Tibial artery (tissue), 4 donors: ENCODE results near the gene WDPCP.

Experiments used
- DNase-seq, 2 donors: peaks; one replicate each; pipeline ENCODE4 v3.0.0-alpha.2; 2019
- H3K27ac ChIP-seq, 2 donors: fragments of 200-600 bp; sonication (generic) in 1 of 2; 1 replicate in 1 of 2; 2 replicates in 1 of 2; pipeline ENCODE4 v1.5.1; 2018 to 2019; ENCODE audit warnings: mild to moderate bottlenecking in 1 of 2
- H3K27me3 ChIP-seq, 2 donors: fragments of 200-600 bp; sonication (generic) in 1 of 2; one replicate each; pipeline versions ENCODE4 v1.5.1 to v1.6.0; 2016 to 2019
- H3K36me3 ChIP-seq, 3 donors: fragments of 200-600 bp; sonication (generic) in 2 of 3; one replicate each; pipeline ENCODE4 v1.5.1; 2016 to 2019; ENCODE audit warnings: mild to moderate bottlenecking in 2 of 3
- H3K4me1 ChIP-seq, 4 donors: fragments of 200-600 bp; sonication (generic) in 2 of 4; 1 replicate in 3 of 4; 2 replicates in 1 of 4; pipeline ENCODE4 v1.5.1; 2016 to 2019
- H3K4me3 ChIP-seq, 2 donors: fragments of 200-600 bp; sonication (generic) in 1 of 2; 1 replicate in 1 of 2; 2 replicates in 1 of 2; pipeline ENCODE4 v1.5.1; 2018 to 2019; ENCODE audit warnings: mild to moderate bottlenecking in 2 of 2
- H3K9me3 ChIP-seq, 3 donors: fragments of 200-600 bp; sonication (generic) in 1 of 3; one replicate each; pipeline ENCODE4 v1.5.1; 2016 to 2019
- intact Hi-C: fragments of 100-400 bp; cut with DNase I; formaldehyde crosslinking; loops from one replicate; pipeline ENCODE4 v1.15.0; 2023; ENCODE audit warnings: low total_unique reads
- TF ChIP-seq, protein P1 (sequence below), 2 experiments: fragments of 200-600 bp in 1 of 2; fragments of 450-650 bp in 1 of 2; IDR thresholded peaks; one replicate each; pipeline ENCODE4 v1.5.1; 2017 to 2019; ENCODE audit warnings: antibody characterized with exemption in 2 of 2, mild to moderate bottlenecking in 1 of 2, moderate library complexity in 1 of 2

The WDPCP gene

DNA sequence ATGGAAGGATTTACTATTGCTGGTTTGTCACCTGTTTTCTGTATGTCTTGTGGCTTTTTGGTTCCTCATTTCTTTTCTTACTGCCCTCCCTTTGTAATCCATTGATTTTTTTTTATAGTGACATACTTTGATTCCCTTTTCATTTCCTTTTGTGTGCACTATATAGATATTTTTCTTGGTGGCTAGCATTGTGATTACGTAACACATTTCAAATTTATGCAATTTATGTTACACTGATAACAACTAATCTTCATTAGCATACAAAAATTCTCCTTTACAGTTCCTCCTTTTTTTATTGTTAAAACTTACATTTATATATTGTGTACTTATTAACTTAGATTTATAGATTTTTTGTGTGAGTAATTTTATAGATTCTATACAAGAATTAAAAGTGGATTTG, 457.1 kb downstream of the WDPCP start:
- TF ChIP-seq, protein P1, sequence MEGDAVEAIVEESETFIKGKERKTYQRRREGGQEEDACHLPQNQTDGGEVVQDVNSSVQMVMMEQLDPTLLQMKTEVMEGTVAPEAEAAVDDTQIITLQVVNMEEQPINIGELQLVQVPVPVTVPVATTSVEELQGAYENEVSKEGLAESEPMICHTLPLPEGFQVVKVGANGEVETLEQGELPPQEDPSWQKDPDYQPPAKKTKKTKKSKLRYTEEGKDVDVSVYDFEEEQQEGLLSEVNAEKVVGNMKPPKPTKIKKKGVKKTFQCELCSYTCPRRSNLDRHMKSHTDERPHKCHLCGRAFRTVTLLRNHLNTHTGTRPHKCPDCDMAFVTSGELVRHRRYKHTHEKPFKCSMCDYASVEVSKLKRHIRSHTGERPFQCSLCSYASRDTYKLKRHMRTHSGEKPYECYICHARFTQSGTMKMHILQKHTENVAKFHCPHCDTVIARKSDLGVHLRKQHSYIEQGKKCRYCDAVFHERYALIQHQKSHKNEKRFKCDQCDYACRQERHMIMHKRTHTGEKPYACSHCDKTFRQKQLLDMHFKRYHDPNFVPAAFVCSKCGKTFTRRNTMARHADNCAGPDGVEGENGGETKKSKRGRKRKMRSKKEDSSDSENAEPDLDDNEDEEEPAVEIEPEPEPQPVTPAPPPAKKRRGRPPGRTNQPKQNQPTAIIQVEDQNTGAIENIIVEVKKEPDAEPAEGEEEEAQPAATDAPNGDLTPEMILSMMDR (IDR thresholded peaks at IDR 0.05), result no peak
- Histone ChIP-seq H3K27ac (no peak overlapping the region), H3K9me3 (peaks cover 7 to 52% (median 21%) of the 10 kb centered on the region in 3 donors), H3K36me3 (peaks cover 0 to 11% (median 7%) of the 10 kb centered on the region in 3 donors), H3K27me3 (no peaks in the 10 kb centered on the region), H3K4me1 (no peaks in the 10 kb centered on the region), H3K4me3 (no peak overlapping the region)
- intact Hi-C loops, result no loop called here
- no peak for DNase-seq

DNA sequence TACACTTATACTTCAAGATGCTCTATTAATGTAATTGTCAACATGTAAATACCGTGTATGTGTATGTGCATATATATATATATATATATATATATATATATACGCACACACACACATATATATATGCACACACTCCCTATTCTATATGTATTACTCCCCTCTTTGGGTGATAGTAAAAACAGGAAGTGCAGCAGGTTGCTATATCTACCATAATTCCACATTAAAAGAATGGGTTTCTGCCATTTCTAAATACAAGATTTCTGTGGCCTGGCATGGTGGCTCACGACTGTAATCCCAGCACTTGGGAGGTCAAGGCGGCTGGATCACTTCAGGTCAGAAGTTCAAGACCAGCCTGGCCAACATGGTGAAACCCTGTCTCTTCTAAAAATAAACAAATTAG, 460.7 kb downstream of the WDPCP start:
- TF ChIP-seq, protein P1 (IDR thresholded peaks at IDR 0.05), result no peak
- Histone ChIP-seq H3K36me3 (peaks cover 0 to under 1% (median 0%) of the 10 kb centered on the region in 3 donors), H3K27me3 (no peaks in the 10 kb centered on the region), H3K27ac (no peak overlapping the region), H3K9me3 (peaks cover 7 to 18% (median 13%) of the 10 kb centered on the region in 3 donors), H3K4me1 (no peaks in the 10 kb centered on the region), H3K4me3 (no peak overlapping the region)
- intact Hi-C loops, result no loop called here
- DNase-seq, result no peak

DNA sequence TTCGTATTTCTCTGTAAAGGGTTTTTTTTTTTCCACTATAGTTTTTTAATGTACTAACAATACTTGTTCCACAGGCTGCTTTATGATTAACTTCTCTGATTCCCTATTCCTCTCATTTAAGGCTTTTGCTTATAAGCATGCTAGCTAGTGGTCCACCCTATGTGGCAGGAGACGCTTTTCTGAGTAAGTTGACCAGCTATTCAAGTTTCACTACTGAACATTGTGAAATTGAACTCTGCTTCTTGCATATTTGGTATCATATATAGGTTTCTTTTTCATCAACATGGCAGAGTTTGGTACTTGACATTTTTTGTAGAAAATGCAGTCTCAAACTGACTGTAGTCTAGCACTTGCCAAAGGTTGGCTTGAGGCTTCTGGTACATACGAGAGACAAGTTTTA, 463.4 kb downstream of the WDPCP start:
- H3K27me3 ChIP-seq, result no peaks in the 10 kb centered on the region
- TF ChIP-seq, protein P1 (IDR thresholded peaks at IDR 0.05), result no peak
- no peak overlapping the region for H3K4me3 ChIP-seq
- peaks cover 7 to 18% (median 16%) of the 10 kb centered on the region in 3 donors for H3K36me3 ChIP-seq
- H3K9me3 ChIP-seq, result peaks cover 0 to 7% (median 4%) of the 10 kb centered on the region in 3 donors
- no peak for DNase-seq
- intact Hi-C loops, result no loop called here
- no peak overlapping the region for H3K27ac ChIP-seq
- no peaks in the 10 kb centered on the region for H3K4me1 ChIP-seq

DNA sequence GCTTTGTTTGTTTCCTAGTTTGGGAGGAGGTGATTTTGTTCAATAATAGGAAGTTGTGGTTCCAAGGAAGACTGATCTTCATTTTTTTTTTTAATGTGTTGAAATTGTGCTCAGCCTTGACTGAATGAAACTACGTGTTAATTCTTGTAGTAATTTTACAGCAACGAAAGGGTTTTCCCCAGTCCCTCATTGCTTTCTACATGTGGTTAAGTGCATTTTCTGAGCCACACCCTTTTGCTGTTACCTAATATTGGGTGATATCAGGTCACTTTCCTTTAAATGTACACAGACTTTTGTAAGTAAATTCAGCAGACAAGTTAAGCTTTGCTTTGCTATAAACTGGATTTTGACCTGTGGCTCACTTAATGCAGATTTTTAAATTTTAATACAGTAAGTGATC, 464.1 kb downstream of the WDPCP start:
- DNase-seq, result no peak

DNA sequence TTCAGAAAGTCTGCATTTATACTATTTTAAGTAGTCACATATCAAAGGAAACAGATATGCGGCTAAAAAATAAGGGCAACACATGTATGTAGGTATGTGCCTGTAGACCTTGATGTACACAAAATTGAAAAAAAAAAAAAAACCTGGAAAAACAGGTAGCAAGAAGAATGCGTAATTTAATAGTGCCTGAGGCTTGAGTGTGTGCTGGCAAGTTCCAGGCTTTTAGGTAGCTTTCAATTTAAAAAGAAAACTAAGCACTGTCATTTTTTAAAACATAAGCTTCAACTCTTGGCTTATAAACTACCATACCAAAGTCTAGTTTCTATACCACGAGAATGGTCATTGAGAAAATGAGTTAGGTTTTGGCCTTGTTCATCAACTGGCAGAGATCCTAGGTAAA, 465.4 kb downstream of the WDPCP start:
- H3K4me1 ChIP-seq, result no peaks in the 10 kb centered on the region
- H3K27ac ChIP-seq, result no peak overlapping the region
- H3K4me3 ChIP-seq, result no peak overlapping the region
- peaks cover 0 to 23% (median 0%) of the 10 kb centered on the region in 3 donors for H3K9me3 ChIP-seq
- TF ChIP-seq, protein P1 (IDR thresholded peaks at IDR 0.05), result no peak
- no peaks in the 10 kb centered on the region for H3K27me3 ChIP-seq
- intact Hi-C loops, result no loop called here
- no peak for DNase-seq
- peaks cover 7 to 33% (median 25%) of the 10 kb centered on the region in 3 donors for H3K36me3 ChIP-seq

More for the DNA sequence above, 464.1 kb downstream of the WDPCP start:
- no peaks in the 10 kb centered on the region for H3K27me3 ChIP-seq
- H3K27ac ChIP-seq, result no peak overlapping the region
- peaks cover 7 to 23% (median 17%) of the 10 kb centered on the region in 3 donors for H3K36me3 ChIP-seq
- H3K4me1 ChIP-seq, result no peaks in the 10 kb centered on the region
- H3K9me3 ChIP-seq, result peaks cover 0 to 13% (median 0%) of the 10 kb centered on the region in 3 donors
- TF ChIP-seq, protein P1 (IDR thresholded peaks at IDR 0.05), result no peak
- intact Hi-C loops, result no loop called here
- H3K4me3 ChIP-seq, result no peak overlapping the region
